SK-N-SH (cell line): Measurements from ENCODE around the gene POLA2.

Experiments used
- CHD2 ChIP-seq: fragments of 150-350 bp; IDR thresholded peaks from 2 replicates; pipeline ENCODE4 v1.6.1; 2018; ENCODE audit warnings: low read length; ENCODE audit not compliant: partially characterized antibody
- CTCF ChIP-seq: fragments of 200-600 bp; sonication (generic); IDR thresholded peaks from 2 replicates; pipeline ENCODE4 v1.6.1; 2017; ENCODE audit warnings: antibody characterized with exemption, mild to moderate bottlenecking, moderate library complexity
- EP300 ChIP-seq, 2 experiments: IDR thresholded peaks; 2 replicates each; pipeline versions ENCODE4 v1.4.0 to v1.6.1; 2012; ENCODE audit warnings: borderline replicate concordance in 1 of 2, low read depth in 1 of 2, low read length in 1 of 2
- FOXM1 ChIP-seq: IDR thresholded peaks from 2 replicates; pipeline ENCODE4 v1.4.0; 2012; ENCODE audit warnings: low read depth, mild to moderate bottlenecking
- JUND ChIP-seq: IDR thresholded peaks from 2 replicates; pipeline ENCODE4 v1.4.0; 2012
- MAX ChIP-seq: IDR thresholded peaks from 2 replicates; pipeline ENCODE4 v1.4.0; 2012; ENCODE audit warnings: low read depth
- PBX3 ChIP-seq: IDR thresholded peaks from 2 replicates; pipeline ENCODE4; 2012
- REST ChIP-seq: IDR thresholded peaks from 2 replicates; pipeline ENCODE4 v1.6.1; 2012; ENCODE audit warnings: mild to moderate bottlenecking, low read depth, low read length, moderate library complexity
- SIN3A ChIP-seq: IDR thresholded peaks from 2 replicates; pipeline ENCODE4 v1.6.1; 2012; ENCODE audit warnings: low read depth, mild to moderate bottlenecking, low read length, moderate library complexity, borderline replicate concordance
- TCF12 ChIP-seq: IDR thresholded peaks from 2 replicates; pipeline ENCODE4 v1.4.0; 2012
- ZBTB33 ChIP-seq: IDR thresholded peaks from 2 replicates; pipeline ENCODE4 v1.4.0; 2012; ENCODE audit warnings: low read depth, borderline replicate concordance

GRCh38 chr11:65241134-65241533 lies 20.6 kb upstream of the POLA2 start:
- TF ChIP-seq CTCF (no peak), FOXM1 (no peak), EP300 (IDR thresholded peaks at IDR 0.05; ENCODE audit: borderline replicate concordance in 1 of 2, low read depth in 1 of 2, low read length in 1 of 2) (no peak), MAX (no peak), PBX3 (no peak), CHD2 (no peak), REST (no peak), SIN3A (no peak), JUND (no peak), TCF12 (no peak), ZBTB33 (no peak)
